Bronchial epithelial cell (primary cell): ENCODE measurements around the gene HMCES. TPM values are rescaled to one million over a fixed set of nuclear protein-coding genes. Genes with fewer than 3 reads are reported as not detected.
"Not testable (repeated sequence)": the region's sequence is repeated elsewhere in the genome, so short reads cannot be mapped to it uniquely, and the experiment has no call there.

Experiments
- DNase-seq: peaks from one replicate; pipeline ENCODE4 v3.0.0-alpha.2; 2010; ENCODE audit warnings: low read depth
- FAIRE-seq: peaks from 2 replicates; lab custom pipeline; 2011; peaks lifted over from hg19 to GRCh38; lab: Jason Lieb, UNC
- H3K27me3 ChIP-seq: 2 replicates; pipeline ENCODE4 v1.5.1; 2011; ENCODE audit warnings: low read length; ENCODE audit not compliant: control insufficient read depth, insufficient read depth
- H3K36me3 ChIP-seq: 2 replicates; pipeline ENCODE4 v1.5.1; 2011; ENCODE audit warnings: low read length; ENCODE audit not compliant: control insufficient read depth, insufficient read depth
- H3K4me3 ChIP-seq: 2 replicates; pipeline ENCODE4 v1.5.1; 2011; ENCODE audit warnings: mild to moderate bottlenecking, low read depth, low read length, control low read depth
- total RNA-seq: library from RNA; depleted of rRNA; stranded (reverse); fragments of >200 nt; gene quantifications from 2 replicates; pipeline ENCODE4 v1.2.1, GENCODE V29; 2014
- TF ChIP-seq, protein P1 (sequence below): IDR thresholded peaks from 2 replicates; pipeline ENCODE4 v1.5.1; 2011; ENCODE audit warnings: mild to moderate bottlenecking, moderate library complexity, low read length, control low read depth, inconsistent platforms; ENCODE audit not compliant: insufficient read depth, severe bottlenecking

HMCES gene
- total RNA-seq, 1 donor from 2014 or later: 30.5 TPM

GRCh38 chr3:129336093-129336706 lies 57.5 kb downstream of the HMCES start:
- no peak for DNase-seq
- Histone ChIP-seq H3K27me3 (peaks cover 1% of the 10 kb centered on the region), H3K36me3 (no peaks in the 10 kb centered on the region), H3K4me3 (no peak overlapping the region)
- TF ChIP-seq, protein P1, sequence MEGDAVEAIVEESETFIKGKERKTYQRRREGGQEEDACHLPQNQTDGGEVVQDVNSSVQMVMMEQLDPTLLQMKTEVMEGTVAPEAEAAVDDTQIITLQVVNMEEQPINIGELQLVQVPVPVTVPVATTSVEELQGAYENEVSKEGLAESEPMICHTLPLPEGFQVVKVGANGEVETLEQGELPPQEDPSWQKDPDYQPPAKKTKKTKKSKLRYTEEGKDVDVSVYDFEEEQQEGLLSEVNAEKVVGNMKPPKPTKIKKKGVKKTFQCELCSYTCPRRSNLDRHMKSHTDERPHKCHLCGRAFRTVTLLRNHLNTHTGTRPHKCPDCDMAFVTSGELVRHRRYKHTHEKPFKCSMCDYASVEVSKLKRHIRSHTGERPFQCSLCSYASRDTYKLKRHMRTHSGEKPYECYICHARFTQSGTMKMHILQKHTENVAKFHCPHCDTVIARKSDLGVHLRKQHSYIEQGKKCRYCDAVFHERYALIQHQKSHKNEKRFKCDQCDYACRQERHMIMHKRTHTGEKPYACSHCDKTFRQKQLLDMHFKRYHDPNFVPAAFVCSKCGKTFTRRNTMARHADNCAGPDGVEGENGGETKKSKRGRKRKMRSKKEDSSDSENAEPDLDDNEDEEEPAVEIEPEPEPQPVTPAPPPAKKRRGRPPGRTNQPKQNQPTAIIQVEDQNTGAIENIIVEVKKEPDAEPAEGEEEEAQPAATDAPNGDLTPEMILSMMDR: no peak
- no peak for FAIRE-seq

DNA sequence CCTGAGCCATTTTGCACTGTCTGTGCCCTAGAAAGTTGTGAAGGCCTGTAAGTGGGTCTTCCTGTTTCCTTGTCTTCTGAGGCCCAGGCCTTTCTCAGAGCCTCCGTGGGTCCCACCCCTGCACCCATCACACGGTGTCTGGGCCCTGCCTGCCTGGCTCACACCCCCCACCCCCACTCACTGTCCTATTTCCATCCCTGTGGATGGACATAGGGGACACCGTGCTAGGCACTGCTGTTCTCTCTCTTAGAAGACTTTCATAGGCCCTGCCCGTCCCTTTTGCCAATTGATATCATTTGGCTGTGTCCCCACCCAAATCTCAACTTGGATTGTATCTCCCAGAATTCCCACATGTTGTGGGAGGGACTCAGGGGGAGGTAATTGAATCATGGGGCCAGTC lies 59.0 kb downstream of the HMCES start:
- H3K4me3 ChIP-seq, DNase-seq, FAIRE-seq, H3K27me3 ChIP-seq, H3K36me3 ChIP-seq: not testable (repeated sequence)

DNA sequence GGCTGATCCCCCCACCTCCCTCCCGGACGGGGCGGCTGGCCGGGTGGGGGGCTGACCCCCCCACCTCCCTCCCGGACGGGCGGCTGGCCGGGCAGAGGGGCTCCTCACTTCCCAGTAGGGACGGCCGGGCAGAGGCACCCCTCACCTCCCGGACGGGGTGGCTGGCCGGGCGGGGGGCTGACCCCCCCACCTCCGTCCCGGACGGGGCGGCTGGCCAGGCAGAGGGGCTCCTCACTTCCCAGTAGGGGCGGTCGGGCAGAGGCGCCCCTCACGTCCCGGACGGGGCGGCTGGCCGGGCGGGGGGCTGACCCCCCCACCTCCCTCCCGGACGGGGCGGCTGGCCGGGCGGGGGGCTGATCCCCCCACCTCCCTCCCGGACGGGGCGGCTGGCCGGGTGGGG lies 60.5 kb downstream of the HMCES start:
- FAIRE-seq, DNase-seq, H3K36me3 ChIP-seq, H3K27me3 ChIP-seq, H3K4me3 ChIP-seq: not testable (repeated sequence)

- not testable (repeated sequence) for H3K4me3 ChIP-seq, H3K36me3 ChIP-seq, H3K27me3 ChIP-seq, FAIRE-seq, DNase-seq
Observed at GRCh38 chr3:129339833-129340232, 61.2 kb downstream of the HMCES start.

DNA sequence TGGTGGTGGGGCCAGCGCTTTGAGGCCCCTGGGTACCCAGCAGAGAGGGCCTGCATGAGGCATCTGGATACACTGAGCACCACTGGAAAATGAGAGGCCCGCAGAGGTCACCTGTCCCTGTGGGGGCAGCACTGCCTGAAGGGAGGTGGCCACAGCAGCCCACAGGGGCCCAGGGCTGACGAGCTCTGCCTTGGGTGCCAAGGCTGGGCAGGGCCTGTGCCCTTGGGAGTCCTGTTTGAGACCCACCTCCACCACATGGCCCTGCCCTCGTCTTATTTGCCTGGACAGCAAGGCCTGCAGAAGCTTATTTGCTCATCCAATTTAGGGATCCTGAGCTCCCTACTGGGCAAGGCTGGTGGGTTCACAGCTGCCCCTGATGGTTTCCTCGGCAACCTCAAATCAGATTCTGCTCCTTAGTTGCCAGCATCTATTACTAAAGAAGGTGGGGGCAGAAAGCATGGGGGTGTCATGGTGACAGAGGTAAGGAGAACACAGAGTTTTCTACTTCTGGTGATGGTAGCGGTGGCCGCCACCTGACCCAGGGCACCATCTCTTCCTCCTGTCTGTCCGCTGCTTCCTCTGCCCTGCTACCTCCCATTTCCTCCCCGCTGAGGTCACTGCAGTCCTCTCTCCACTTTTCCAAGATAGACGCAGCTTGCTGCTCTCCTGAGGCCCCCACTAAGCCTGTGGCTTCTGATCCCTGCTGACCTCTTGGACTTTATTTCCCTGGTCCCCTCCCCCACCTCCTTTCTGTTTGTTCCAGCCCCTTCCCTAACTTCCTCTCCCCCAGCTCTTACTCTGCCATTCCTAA lies 62.9 kb downstream of the HMCES start:
- H3K27me3 ChIP-seq: peaks cover 6% of the 10 kb centered on the region
- no peak for FAIRE-seq
- H3K4me3 ChIP-seq: no peak overlapping the region
- TF ChIP-seq, protein P1: no peak
- no peaks in the 10 kb centered on the region for H3K36me3 ChIP-seq
- DNase-seq: no peak

GRCh38 chr3:129343643-129344360 lies 65.1 kb downstream of the HMCES start:
- no peak for DNase-seq
- no peak for FAIRE-seq
- peaks cover 6% of the 10 kb centered on the region for H3K27me3 ChIP-seq
- TF ChIP-seq, protein P1: peak; percentile 86
- H3K36me3 ChIP-seq: no peaks in the 10 kb centered on the region
- no peak overlapping the region for H3K4me3 ChIP-seq
